Measurements from ENCODE around the gene MARCKS. TPM values are rescaled to one million over a fixed set of nuclear protein-coding genes. Genes with fewer than 3 reads are reported as not detected.

MARCKS gene
- total and polyA plus RNA-seq, 2 of the 13 experiments (the other 11 are each of a cell fraction or from before 2014, with no cell fraction given) = 30.5 to 39.5 TPM

GRCh38 chr6:113858480-113859348 lies 1.6 kb downstream of the MARCKS start (continued):
- TF ChIP-seq FOSL2 (CRISPR knock-in tag; IDR thresholded peaks at IDR 0.05) = peak; percentile 12; the same call in 1 of the 2 replicates

DNA sequence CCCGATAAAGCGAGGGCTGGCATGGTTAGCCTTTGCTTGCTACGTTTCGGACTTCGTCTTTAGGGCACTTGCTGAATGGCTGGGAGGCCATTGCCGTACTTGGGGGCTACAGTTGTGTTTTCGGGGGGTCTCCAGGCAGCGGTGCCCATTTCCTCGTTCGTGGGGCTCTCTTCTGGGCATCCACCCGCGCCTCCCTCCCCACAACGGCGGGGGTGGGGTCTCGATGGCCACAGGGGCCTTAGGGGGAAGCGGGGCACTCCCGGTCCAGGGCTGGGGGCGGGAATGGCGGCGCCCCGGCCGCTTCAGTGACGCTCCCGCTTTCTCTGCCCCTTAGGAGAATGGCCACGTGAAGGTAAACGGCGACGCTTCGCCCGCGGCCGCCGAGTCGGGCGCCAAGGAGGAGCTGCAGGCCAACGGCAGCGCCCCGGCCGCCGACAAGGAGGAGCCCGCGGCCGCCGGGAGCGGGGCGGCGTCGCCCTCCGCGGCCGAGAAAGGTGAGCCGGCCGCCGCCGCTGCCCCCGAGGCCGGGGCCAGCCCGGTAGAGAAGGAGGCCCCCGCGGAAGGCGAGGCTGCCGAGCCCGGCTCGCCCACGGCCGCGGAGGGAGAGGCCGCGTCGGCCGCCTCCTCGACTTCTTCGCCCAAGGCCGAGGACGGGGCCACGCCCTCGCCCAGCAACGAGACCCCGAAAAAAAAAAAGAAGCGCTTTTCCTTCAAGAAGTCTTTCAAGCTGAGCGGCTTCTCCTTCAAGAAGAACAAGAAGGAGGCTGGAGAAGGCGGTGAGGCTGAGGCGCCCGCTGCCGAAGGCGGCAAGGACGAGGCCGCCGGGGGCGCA lies 2.4 kb downstream of the MARCKS start:
- intact Hi-C loops (cut with micrococcal nuclease; ENCODE audit: unreplicated experiment) (loop anchor here (1.0 to 10.0 kb wide), 7 partner anchors 14 to 979 kb away; no protein-coding TSS in a partner anchor), in situ Hi-C loops (cut with HindIII; ENCODE audit: extremely low pct_ligation_motif_present, low pct_unique_long_range_greater_than_20kb) (loop anchor here (5.0 to 10.0 kb wide), 4 partner anchors 165 to 552 kb away; no protein-coding TSS in a partner anchor)
- peak overlapping the region; percentile 100 for H3K9ac ChIP-seq (ENCODE audit: insufficient read depth, low read depth, low read length)
- no peak for FAIRE-seq
- H4K20me1 ChIP-seq (ENCODE audit: insufficient read depth, low read length) = peaks cover 29% of the 10 kb centered on the region
- H3K36me3 ChIP-seq (replicated peaks in 1 of 2; ENCODE audit: control insufficient read depth in 1 of 2, insufficient read depth in 2 of 2, low read length in 2 of 2) = no peaks in the 10 kb centered on the region; a peak in 1 of 5 replicates
- WGBS (ENCODE audit: low lambda C conversion rate) = 8% methylated on average over 7 of the region's 90 CpGs
- H3K4me3 ChIP-seq (replicated peaks in 1 of 3; ENCODE audit: insufficient read depth in 1 of 3, low read depth in 2 of 3, low read length in 3 of 3) = peak overlapping the region; percentile 79 to 97 (median 88)
- no TSS peak for BruUV-seq (replicated peaks)
- no peak overlapping the region for H2AFZ ChIP-seq (ENCODE audit: low read length)
- ChIA-PET CTCF (ENCODE audit: low intra/inter-chr PET ratio, low total read pairs) (interaction anchor here (1.1 kb wide), 1 partner anchor 1079 kb away, joined by 6 read pairs; no protein-coding TSS in a partner anchor), POLR2A (interaction anchor here (0.6 to 4.8 kb wide), 27 partner anchors 11 to 980 kb away, joined by 3 to 82 read pairs (median 5); no protein-coding TSS in a partner anchor)
- DNase-seq (ENCODE audit: low spot score) = no peak
- peak overlapping the region; percentile 76 for H3K27ac ChIP-seq (ENCODE audit: extremely low read length, insufficient read depth, low read length)
- ATAC-seq = peak; percentile 2
- no peaks in the 10 kb centered on the region for H3K9me3 ChIP-seq (ENCODE audit: low read length)
- peaks cover 50% of the 10 kb centered on the region for H3K79me2 ChIP-seq (ENCODE audit: insufficient read depth, low read length)
- peak overlapping the region; percentile 98 for H3K4me2 ChIP-seq (ENCODE audit: low read depth, low read length)
- H3K27me3 ChIP-seq (ENCODE audit: control insufficient read depth in 1 of 2, insufficient read depth in 2 of 2, low read length in 2 of 2) = peaks cover 0 to 3% of the 10 kb centered on the region in 2 experiments; a peak in 3 of 5 replicates
- peaks cover 32% of the 10 kb centered on the region for H3K4me1 ChIP-seq (ENCODE audit: insufficient read depth, low read length)
- TF ChIP-seq MAX (IDR thresholded peaks at IDR 0.05) (peak; percentile 85), RBM22 (optimal IDR thresholded peaks at IDR 0.05; ENCODE audit: low read length) (no peak), ZNF598 (CRISPR knock-in tag; IDR thresholded peaks at IDR 0.05; ENCODE audit: borderline replicate concordance) (no peak), ZNF333 (CRISPR knock-in tag; IDR thresholded peaks at IDR 0.05; ENCODE audit: borderline replicate concordance) (no peak), ZNF564 (CRISPR knock-in tag; IDR thresholded peaks at IDR 0.05) (no peak), NR1H2 (CRISPR knock-in tag; IDR thresholded peaks at IDR 0.05; ENCODE audit: borderline replicate concordance, low read depth) (no peak), ZNF790 (CRISPR knock-in tag; IDR thresholded peaks at IDR 0.05; ENCODE audit: borderline replicate concordance) (0 out of 2 replicates have a peak, but pooled peaks have one; percentile 10), GMEB2 (CRISPR knock-in tag; IDR thresholded peaks at IDR 0.05; ENCODE audit: low read depth) (no peak), ZBTB20 (CRISPR knock-in tag; IDR thresholded peaks at IDR 0.05; ENCODE audit: borderline replicate concordance, low read depth) (no peak), ZNF775 (CRISPR knock-in tag; IDR thresholded peaks at IDR 0.05; ENCODE audit: borderline replicate concordance) (no peak), ZBTB3 (CRISPR knock-in tag; IDR thresholded peaks at IDR 0.05; ENCODE audit: borderline replicate concordance, low read depth) (no peak), MZF1 (CRISPR knock-in tag; IDR thresholded peaks at IDR 0.05; ENCODE audit: borderline replicate concordance) (no peak), RBFOX2 (IDR thresholded peaks at IDR 0.05; ENCODE audit: low read depth, low read length) (peak; percentile 78), IRF2 (CRISPR knock-in tag; IDR thresholded peaks at IDR 0.05) (no peak), ZNF746 (CRISPR knock-in tag; IDR thresholded peaks at IDR 0.05) (no peak), HDAC1 (CRISPR knock-in tag; IDR thresholded peaks at IDR 0.05) (0 out of 2 replicates have a peak, but pooled peaks have one; percentile 19), ZFP37 (CRISPR knock-in tag; IDR thresholded peaks at IDR 0.05; ENCODE audit: borderline replicate concordance) (no peak), ARNTL (CRISPR knock-in tag; IDR thresholded peaks at IDR 0.05) (no peak)
